Neuronal stem cell (in vitro differentiated cells): ENCODE data around the gene TRAPPC3.

ENCODE experiments used
- DNase-seq: peaks from one replicate; pipeline ENCODE4 v3.0.0-alpha.2; 2013; ENCODE audit warnings: low spot score
- H2AFZ ChIP-seq: one replicate; pipeline ENCODE4 v1.6.1; 2013; ENCODE audit warnings: mild to moderate bottlenecking, low read length, inconsistent platforms
- H2AK5ac ChIP-seq: 2 replicates; pipeline ENCODE4 v1.6.1; 2013; ENCODE audit warnings: low read depth, mild to moderate bottlenecking, inconsistent platforms, low read length, moderate library complexity, mixed read lengths
- H2BK120ac ChIP-seq: 2 replicates; pipeline ENCODE4 v1.6.1; 2013; ENCODE audit warnings: low read depth, mild to moderate bottlenecking, inconsistent platforms, low read length, moderate library complexity, mixed read lengths
- H2BK12ac ChIP-seq: one replicate; pipeline ENCODE4 v1.6.1; 2013; ENCODE audit warnings: low read length, inconsistent platforms
- H2BK15ac ChIP-seq: 2 replicates; pipeline ENCODE4 v1.6.1; 2013; ENCODE audit warnings: mild to moderate bottlenecking, low read length, inconsistent platforms, mixed read lengths
- H2BK5ac ChIP-seq: one replicate; pipeline ENCODE4 v1.6.1; 2013; ENCODE audit warnings: inconsistent platforms, mild to moderate bottlenecking, low read length, moderate library complexity
- H3K14ac ChIP-seq: one replicate; pipeline ENCODE4 v1.6.1; 2013; ENCODE audit warnings: low read length, inconsistent platforms
- H3K18ac ChIP-seq: 2 replicates; pipeline ENCODE4 v1.6.1; 2013; ENCODE audit warnings: low read length, inconsistent platforms
- H3K23ac ChIP-seq: 2 replicates; pipeline ENCODE4 v1.6.1; 2013; ENCODE audit warnings: low read depth, mild to moderate bottlenecking, mixed read lengths, low read length, inconsistent platforms; ENCODE audit not compliant: poor library complexity
- H3K27ac ChIP-seq: replicated peaks from 3 replicates; pipeline ENCODE4 v1.5.1; 2013; ENCODE audit warnings: low read length, inconsistent platforms
- H3K27me3 ChIP-seq, 3 experiments: 2 replicates each; pipeline ENCODE4 v1.6.1; 2013; ENCODE audit warnings: low read length in 3 of 3, mild to moderate bottlenecking in 2 of 3, inconsistent platforms in 1 of 3, low read depth in 1 of 3, mixed read lengths in 1 of 3, moderate library complexity in 1 of 3; ENCODE audit not compliant: control insufficient read depth in 3 of 3, insufficient read depth in 3 of 3
- H3K36me3 ChIP-seq, 2 donors: replicated peaks in 1 of 2; 2 replicates each; pipeline ENCODE4 v1.6.1; 2013; ENCODE audit warnings: low read length in 2 of 2; ENCODE audit not compliant: control insufficient read depth in 2 of 2, insufficient read depth in 2 of 2
- H3K4ac ChIP-seq: 2 replicates; pipeline ENCODE4 v1.6.1; 2013; ENCODE audit warnings: inconsistent platforms, mild to moderate bottlenecking, low read length, moderate library complexity
- H3K4me1 ChIP-seq, 2 donors: 1 replicate in 1 of 2; 2 replicates in 1 of 2; pipeline ENCODE4 v1.6.1; 2013; ENCODE audit warnings: low read length in 2 of 2, low read depth in 1 of 2; ENCODE audit not compliant: control insufficient read depth in 2 of 2, insufficient read depth in 1 of 2
- H3K4me2 ChIP-seq: one replicate; pipeline ENCODE4 v1.6.1; 2013; ENCODE audit warnings: mild to moderate bottlenecking, low read length, inconsistent platforms; ENCODE audit not compliant: insufficient read depth, poor library complexity, severe bottlenecking
- H3K4me3 ChIP-seq, 2 donors: 2 replicates each; pipeline ENCODE4 v1.5.1; 2013; ENCODE audit warnings: low read length in 2 of 2, mild to moderate bottlenecking in 2 of 2, inconsistent platforms in 1 of 2, moderate library complexity in 1 of 2
- H3K79me1 ChIP-seq: one replicate; pipeline ENCODE4 v1.6.1; 2013; ENCODE audit warnings: low read depth, mild to moderate bottlenecking, inconsistent platforms, low read length, moderate library complexity
- H3K9ac ChIP-seq: one replicate; pipeline ENCODE4 v1.6.1; 2013; ENCODE audit warnings: mild to moderate bottlenecking, low read depth, low read length, inconsistent platforms; ENCODE audit not compliant: poor library complexity
- H3K9me3 ChIP-seq, 2 donors: replicated peaks in 1 of 2; 2 replicates each; pipeline versions ENCODE3 to v1.6.1; 2013; ENCODE audit warnings: low read length in 2 of 2, mild to moderate bottlenecking in 2 of 2, inconsistent platforms in 1 of 2, low read depth in 1 of 2, mixed read lengths in 1 of 2, moderate library complexity in 1 of 2; ENCODE audit not compliant: control insufficient read depth in 2 of 2, insufficient read depth in 1 of 2
- H4K8ac ChIP-seq: one replicate; pipeline ENCODE4 v1.6.1; 2013; ENCODE audit warnings: low read depth, mild to moderate bottlenecking, inconsistent platforms, low read length, moderate library complexity
- H4K91ac ChIP-seq: one replicate; pipeline ENCODE4 v1.6.1; 2013; ENCODE audit warnings: low read length, low read depth, mild to moderate bottlenecking, inconsistent platforms; ENCODE audit not compliant: poor library complexity
- WGBS, 2 donors: extraction: QIAGEN DNeasy Blood & Tissue Kit; methylation state at CpG; one replicate each; pipeline ENCODE4 v1.1.7; 2013; ENCODE audit warnings: missing lambda C conversion rate in 2 of 2, mixed read lengths in 1 of 2; ENCODE audit not compliant: insufficient read length in 2 of 2, insufficient replicate concordance in 1 of 2; ENCODE audit errors: extremely low coverage in 2 of 2; 5-methylcytosine and 5-hydroxymethylcytosine counted together

Gene TRAPPC3

GRCh38 chr1:36183309-36183856 lies 34.1 kb upstream of the TRAPPC3 start:
- H3K4ac ChIP-seq: no peak overlapping the region
- no peak overlapping the region for H4K8ac ChIP-seq
- no peak overlapping the region for H2AK5ac ChIP-seq
- WGBS, 2 donors: no CpG with 5 or more reads among the region's 2 CpGs
- H3K4me2 ChIP-seq: no peak overlapping the region
- no peaks in the 10 kb centered on the region for H3K27me3 ChIP-seq
- H3K4me3 ChIP-seq: no peak overlapping the region
- H3K18ac ChIP-seq: no peak overlapping the region
- H2BK12ac ChIP-seq: no peak overlapping the region
- H3K23ac ChIP-seq: no peak overlapping the region
- no peak overlapping the region for H3K9ac ChIP-seq
- no peak overlapping the region for H2BK120ac ChIP-seq
- H4K91ac ChIP-seq: no peak overlapping the region
- peak overlapping the region; percentile 5 for H3K27ac ChIP-seq
- H2BK5ac ChIP-seq: no peak overlapping the region
- no peak overlapping the region for H2BK15ac ChIP-seq
- H2AFZ ChIP-seq: no peak overlapping the region
- no peak for DNase-seq
- H3K14ac ChIP-seq: no peak overlapping the region
- H3K36me3 ChIP-seq: peaks cover 27 to 47% of the 10 kb centered on the region in 2 donors
- H3K9me3 ChIP-seq: peaks cover 0 to 2% of the 10 kb centered on the region in 2 donors
- peaks cover 6 to 9% of the 10 kb centered on the region in 2 donors for H3K4me1 ChIP-seq
- peaks cover 4% of the 10 kb centered on the region for H3K79me1 ChIP-seq

- Histone ChIP-seq H3K27me3 (no peaks in the 10 kb centered on the region), H2BK5ac (no peak overlapping the region), H3K4me3 (no peak overlapping the region), H4K91ac (no peak overlapping the region), H4K8ac (no peak overlapping the region), H3K79me1 (peaks cover 5% of the 10 kb centered on the region), H3K9me3 (peaks cover 0 to 2% of the 10 kb centered on the region in 2 donors), H3K23ac (no peak overlapping the region), H3K4me1 (peaks cover 2 to 10% of the 10 kb centered on the region in 2 donors), H2AFZ (no peak overlapping the region), H3K4me2 (no peak overlapping the region), H3K18ac (no peak overlapping the region), H3K4ac (no peak overlapping the region), H2BK120ac (no peak overlapping the region), H2BK12ac (no peak overlapping the region), H2AK5ac (no peak overlapping the region), H3K14ac (no peak overlapping the region), H3K9ac (no peak overlapping the region), H2BK15ac (no peak overlapping the region), H3K27ac (peak overlapping the region; percentile 23), H3K36me3 (peaks cover 29 to 54% of the 10 kb centered on the region in 2 donors)
- no peak for DNase-seq
- no CpG with 5 or more reads among the region's 2 CpGs for WGBS, 2 donors
Measured at GRCh38 chr1:36182734-36183133, 33.4 kb upstream of the TRAPPC3 start.

- H3K4me2 ChIP-seq: no peak overlapping the region
- H3K4ac ChIP-seq: no peak overlapping the region
- peak overlapping the region; percentile 2 for H3K14ac ChIP-seq
- H3K79me1 ChIP-seq: peaks cover 14% of the 10 kb centered on the region
- H2AK5ac ChIP-seq: no peak overlapping the region
- no peak overlapping the region for H4K8ac ChIP-seq
- peaks cover 0 to 21% of the 10 kb centered on the region in 2 donors for H3K4me1 ChIP-seq
- H2BK120ac ChIP-seq: no peak overlapping the region
- no peak overlapping the region for H4K91ac ChIP-seq
- no peak overlapping the region for H2BK12ac ChIP-seq
- H2BK5ac ChIP-seq: peak overlapping the region; percentile 39
- no peak for DNase-seq
- no peak overlapping the region for H2AFZ ChIP-seq
- H3K23ac ChIP-seq: no peak overlapping the region
- no peak overlapping the region for H2BK15ac ChIP-seq
- no peak overlapping the region for H3K9ac ChIP-seq
- peaks cover 47 to 87% of the 10 kb centered on the region in 2 donors for H3K36me3 ChIP-seq
- H3K18ac ChIP-seq: peak overlapping the region; percentile 72
- H3K27ac ChIP-seq: no peak overlapping the region
- H3K4me3 ChIP-seq: no peak overlapping the region
- H3K9me3 ChIP-seq: peaks cover 0 to 2% of the 10 kb centered on the region in 2 donors
- no CpG with 5 or more reads among the region's 19 CpGs for WGBS, 2 donors
- H3K27me3 ChIP-seq: no peaks in the 10 kb centered on the region
Measured at GRCh38 chr1:36179220-36179600, 29.9 kb upstream of the TRAPPC3 start.

- Histone ChIP-seq H4K8ac (no peak overlapping the region), H2BK120ac (no peak overlapping the region), H3K27ac (no peak overlapping the region), H3K9ac (peak overlapping the region; percentile 65), H3K4me3 (no peak overlapping the region), H2BK15ac (no peak overlapping the region), H3K23ac (peak overlapping the region; percentile 48), H2BK12ac (peak overlapping the region; percentile 53), H3K27me3 (no peaks in the 10 kb centered on the region), H2AK5ac (peak overlapping the region; percentile 47), H3K4ac (no peak overlapping the region), H3K4me2 (peak overlapping the region; percentile 37), H3K79me1 (peaks cover 14% of the 10 kb centered on the region), H3K4me1 (peaks cover 0 to 21% of the 10 kb centered on the region in 2 donors), H3K14ac (peak overlapping the region; percentile 86), H2BK5ac (peak overlapping the region; percentile 20), H4K91ac (no peak overlapping the region), H3K18ac (peak overlapping the region; percentile 86), H2AFZ (no peak overlapping the region), H3K9me3 (peaks cover 0 to 2% of the 10 kb centered on the region in 2 donors), H3K36me3 (peaks cover 52 to 92% of the 10 kb centered on the region in 2 donors)
- no CpG with 5 or more reads among the region's 62 CpGs for WGBS, 2 donors
- DNase-seq: no peak
Measured at GRCh38 chr1:36178471-36179219, 29.4 kb upstream of the TRAPPC3 start.
